NCI-H748 (cell line): ENCODE data around the gene DOCK4.
"Not testable (repeated sequence)": the region's sequence is repeated elsewhere in the genome, so short reads cannot be mapped to it uniquely, and the experiment has no call there.

ENCODE experiments used
- DNase-seq: peaks from one replicate; lab custom pipeline; 2025; ENCODE audit not compliant: unreplicated experiment; lab: John Stamatoyannopoulos, UW

The DOCK4 gene

GRCh38 chr7:111918461-111918860, 287.7 kb downstream of the DOCK4 start:
- no peak for DNase-seq

GRCh38 chr7:111917404-111917803, 288.8 kb downstream of the DOCK4 start:
- DNase-seq = not testable (repeated sequence)

GRCh38 chr7:111914291-111914690, 291.9 kb downstream of the DOCK4 start:
- DNase-seq = no peak

GRCh38 chr7:111911166-111911961, 294.8 kb downstream of the DOCK4 start:
- no peak for DNase-seq

GRCh38 chr7:111910656-111911055, 295.5 kb downstream of the DOCK4 start:
- DNase-seq = no peak

- not testable (repeated sequence) for DNase-seq
Observed at GRCh38 chr7:111908673-111909072, 297.5 kb downstream of the DOCK4 start.

GRCh38 chr7:111903797-111904196, 302.4 kb downstream of the DOCK4 start:
- DNase-seq = no peak

- DNase-seq = no peak
Observed at GRCh38 chr7:111903016-111903415, 303.2 kb downstream of the DOCK4 start.

- DNase-seq = no peak
Observed at GRCh38 chr7:111900283-111900682, 305.9 kb downstream of the DOCK4 start.

GRCh38 chr7:111895049-111895448, 311.1 kb downstream of the DOCK4 start:
- DNase-seq = no peak

- DNase-seq = no peak
Observed at GRCh38 chr7:111894518-111894917, 311.7 kb downstream of the DOCK4 start.

- no peak for DNase-seq
Observed at GRCh38 chr7:111893190-111893589, 313.0 kb downstream of the DOCK4 start.

GRCh38 chr7:111892588-111892987, 313.6 kb downstream of the DOCK4 start:
- DNase-seq = no peak

- no peak for DNase-seq
Observed at GRCh38 chr7:111887734-111888133, 318.5 kb downstream of the DOCK4 start.

GRCh38 chr7:111886233-111886632, 320.0 kb downstream of the DOCK4 start:
- no peak for DNase-seq

GRCh38 chr7:111883241-111883640, 323.0 kb downstream of the DOCK4 start:
- no peak for DNase-seq

- no peak for DNase-seq
Observed at GRCh38 chr7:111878785-111879184, 327.4 kb downstream of the DOCK4 start.

GRCh38 chr7:111877931-111878330, 328.3 kb downstream of the DOCK4 start:
- DNase-seq = no peak

GRCh38 chr7:111873963-111874690, 332.1 kb downstream of the DOCK4 start:
- DNase-seq = no peak

- no peak for DNase-seq
Observed at GRCh38 chr7:111873326-111873646, 332.9 kb downstream of the DOCK4 start.

- no peak for DNase-seq
Observed at GRCh38 chr7:111872450-111873325, 333.5 kb downstream of the DOCK4 start.

GRCh38 chr7:111871283-111871682, 334.9 kb downstream of the DOCK4 start:
- no peak for DNase-seq
